ENCODE data around the gene LYRM9.
"Not testable (repeated sequence)": the region's sequence is repeated elsewhere in the genome, so short reads cannot be mapped to it uniquely, and the experiment has no call there.

Gene LYRM9

GRCh38 chr17:27872776-27873175 is 20.4 kb downstream of the LYRM9 start:
- no peak for DNase-seq

GRCh38 chr17:27871407-27871806 is 21.8 kb downstream of the LYRM9 start:
- no peak for DNase-seq

GRCh38 chr17:27870345-27870744 is 22.8 kb downstream of the LYRM9 start:
- DNase-seq: no peak

GRCh38 chr17:27868565-27868964 is 24.6 kb downstream of the LYRM9 start:
- no peak for DNase-seq

GRCh38 chr17:27862840-27863239 is 30.3 kb downstream of the LYRM9 start:
- no peak for DNase-seq

- no peak for DNase-seq
These were observed 31.2 kb downstream of the LYRM9 start for GRCh38 chr17:27862004-27862403.

GRCh38 chr17:27860971-27861664 is 32.0 kb downstream of the LYRM9 start:
- DNase-seq: no peak

- no peak for DNase-seq
These were observed 34.4 kb downstream of the LYRM9 start for GRCh38 chr17:27858621-27859305.

GRCh38 chr17:27856676-27857432 is 36.3 kb downstream of the LYRM9 start:
- DNase-seq: no peak

- DNase-seq: no peak
These were observed 37.7 kb downstream of the LYRM9 start for GRCh38 chr17:27855454-27855853.

- no peak for DNase-seq
These were observed 39.0 kb downstream of the LYRM9 start for GRCh38 chr17:27854163-27854562.

- DNase-seq: no peak
These were observed 40.1 kb downstream of the LYRM9 start for GRCh38 chr17:27853091-27853490.

- DNase-seq: no peak
These were observed 43.5 kb downstream of the LYRM9 start for GRCh38 chr17:27849474-27850185.

- DNase-seq: no peak
These were observed 44.2 kb downstream of the LYRM9 start for GRCh38 chr17:27848931-27849330.

GRCh38 chr17:27846808-27847307 is 46.3 kb downstream of the LYRM9 start:
- not testable (repeated sequence) for DNase-seq

GRCh38 chr17:27846042-27846655 is 47.0 kb downstream of the LYRM9 start:
- no peak for DNase-seq

- no peak for DNase-seq
These were observed 47.7 kb downstream of the LYRM9 start for GRCh38 chr17:27845264-27846041.

GRCh38 chr17:27840688-27841087 is 52.5 kb downstream of the LYRM9 start:
- DNase-seq: no peak

GRCh38 chr17:27840406-27840678 is 52.8 kb downstream of the LYRM9 start:
- DNase-seq: not testable (repeated sequence)

- DNase-seq: not testable (repeated sequence)
These were observed 53.4 kb downstream of the LYRM9 start for GRCh38 chr17:27839571-27840405.

GRCh38 chr17:27838607-27839006 is 54.6 kb downstream of the LYRM9 start:
- not testable (repeated sequence) for DNase-seq
